ENCODE measurements around the gene SUGCT.

- TF ChIP-seq CTCF (IDR thresholded peaks at IDR 0.05; ENCODE audit: insufficient read depth, low read length) (no peak), POLR2AphosphoS5 (IDR thresholded peaks at IDR 0.05; ENCODE audit: low read depth) (no peak), REST (IDR thresholded peaks at IDR 0.05; ENCODE audit: insufficient replicate concordance, low read depth) (no peak)
These were observed 539.5 kb downstream of the SUGCT start for GRCh38 chr7:40674316-40674715.
